ENCODE data around the gene STIL.
"Not testable (repeated sequence)": the region's sequence is repeated elsewhere in the genome, so short reads cannot be mapped to it uniquely, and the experiment has no call there.

STIL gene

DNA sequence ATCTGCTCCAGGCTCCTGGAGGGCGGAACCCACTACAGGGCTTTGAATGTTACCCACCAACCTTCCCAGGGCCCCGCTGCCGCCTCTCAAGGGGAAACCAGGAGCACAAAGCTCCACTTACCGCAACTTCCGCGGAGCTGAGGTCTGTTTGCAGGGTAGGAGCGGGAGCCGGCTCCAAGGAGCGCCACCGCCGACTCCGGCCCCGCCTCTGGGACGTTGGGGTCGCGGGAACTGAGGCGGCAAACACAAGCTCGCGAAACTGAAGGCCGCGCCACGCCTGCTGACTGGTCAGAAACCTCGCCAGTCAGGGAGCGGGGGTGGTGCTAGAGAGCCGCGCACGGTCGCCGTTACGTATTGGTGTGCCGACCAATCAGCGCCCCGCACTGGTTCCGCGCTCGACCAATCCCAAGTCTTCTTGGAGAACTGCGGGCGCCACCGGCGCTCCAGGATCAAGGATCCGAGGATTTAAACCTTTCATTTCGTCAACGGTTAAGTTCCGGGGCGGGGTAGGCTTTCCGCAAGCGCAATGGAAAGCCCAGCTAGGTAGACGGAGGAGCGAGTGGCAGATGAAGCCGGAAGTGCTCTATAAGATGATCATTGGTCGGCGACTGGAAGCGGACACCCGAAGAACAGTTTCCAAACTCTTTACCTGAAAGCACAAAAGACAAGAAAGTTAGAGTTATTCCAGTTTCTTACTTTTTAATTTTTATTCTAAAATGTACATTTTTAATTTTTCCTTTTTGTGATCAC is at the start of gene STIL:
STIL (minus strand) TSS at position 233 of the 750 bp plus-strand sequence. CDS start 3,828 bp downstream, outside the sequence.
- peak; percentile 100 for DNase-seq

DNA sequence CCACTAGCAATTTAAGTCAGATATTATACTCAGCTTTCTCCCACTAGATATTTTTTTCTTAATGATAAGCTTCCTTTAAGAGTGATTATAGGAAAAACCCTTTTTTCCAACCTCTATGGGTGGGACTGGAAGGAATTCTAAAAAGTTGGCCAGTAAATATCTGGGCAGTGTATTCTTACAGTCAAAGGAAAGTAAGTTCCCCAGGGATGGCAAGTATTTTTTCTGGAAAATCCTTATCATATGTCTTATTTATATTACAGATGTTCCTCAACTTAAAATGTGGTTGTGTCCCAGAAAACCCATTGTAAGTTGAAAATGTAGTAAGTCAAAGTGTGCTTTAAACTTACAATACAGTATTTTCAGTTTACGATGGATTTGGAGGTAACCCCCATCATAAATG is 48.9 kb upstream of the STIL start:
- no peak for DNase-seq

DNA sequence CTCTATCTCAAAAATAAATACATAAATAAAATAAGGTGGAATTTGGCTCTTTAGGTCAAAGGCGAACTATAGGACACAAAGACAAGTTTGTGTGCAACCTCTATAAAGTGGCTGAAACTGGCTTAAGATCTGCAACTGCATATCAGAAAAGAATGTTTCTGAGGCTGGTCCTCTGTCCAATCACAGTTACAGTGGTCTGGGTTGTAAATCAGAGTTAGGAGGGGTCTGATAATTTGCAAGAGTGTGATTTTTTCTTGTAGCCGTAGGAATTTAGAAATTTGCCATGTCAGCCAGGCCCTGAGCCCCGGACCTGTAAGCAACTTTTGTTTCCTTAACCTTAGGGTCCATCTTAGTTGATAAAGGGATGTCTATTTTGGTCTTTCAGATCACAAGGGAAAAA is 47.4 kb upstream of the STIL start:
- DNase-seq = no peak

DNA sequence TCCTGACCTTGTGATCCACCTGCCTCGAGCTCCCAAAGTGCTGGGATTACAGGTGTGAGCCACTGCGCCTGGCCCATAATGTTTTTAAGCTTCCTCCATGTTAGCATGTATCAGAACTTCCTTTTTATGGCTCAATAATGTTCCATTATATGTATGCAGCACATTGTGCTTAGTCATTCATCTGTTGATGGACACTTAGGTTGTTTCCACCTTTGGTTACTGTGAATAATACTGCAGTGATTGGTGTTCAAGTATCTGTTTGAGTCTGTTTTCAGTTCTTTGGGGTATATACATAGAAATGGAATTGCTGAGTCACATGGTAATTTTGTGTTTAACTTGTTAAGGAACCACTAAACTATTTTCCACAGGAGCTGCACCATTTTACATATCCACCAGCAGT is 37.4 kb upstream of the STIL start:
- no peak for DNase-seq

DNA sequence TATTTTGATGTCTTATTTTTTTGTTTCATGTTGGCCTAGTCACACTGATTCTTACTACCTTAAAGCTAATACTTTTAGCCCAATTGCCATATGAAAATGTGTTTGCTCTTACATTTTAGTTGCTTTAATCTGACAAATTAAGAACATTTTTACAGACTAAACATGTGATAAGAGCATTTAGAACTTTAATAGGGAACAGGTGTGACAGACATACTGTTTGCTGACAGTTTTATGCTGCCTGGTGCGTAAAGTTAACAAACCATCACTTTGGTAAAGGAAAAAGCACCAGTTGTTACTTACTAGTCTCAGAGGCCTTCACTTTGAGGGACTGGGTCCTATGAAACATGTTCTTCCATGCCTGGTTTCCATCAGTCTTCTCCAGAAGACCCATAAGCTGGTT is 34.3 kb upstream of the STIL start:
- no peak for DNase-seq

DNA sequence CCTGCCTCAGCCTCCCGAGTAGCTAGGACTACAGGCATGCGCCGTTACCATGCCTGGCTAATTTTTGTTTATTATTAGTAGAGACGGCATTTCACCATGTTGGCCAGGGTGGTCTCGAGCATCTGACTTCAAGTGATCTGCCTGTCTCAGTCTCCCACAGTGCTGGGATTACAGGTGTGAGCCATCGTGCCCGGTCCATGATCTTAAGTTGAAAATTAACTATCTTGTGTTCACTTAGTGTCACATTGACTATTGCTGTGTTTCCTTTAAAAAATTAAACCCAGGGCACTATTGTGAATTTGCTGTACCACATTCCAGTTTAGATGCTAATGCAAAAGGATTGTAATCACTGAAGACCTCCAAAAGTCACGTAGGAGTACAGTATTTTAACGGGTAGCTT is 33.8 kb upstream of the STIL start:
- no peak for DNase-seq

DNA sequence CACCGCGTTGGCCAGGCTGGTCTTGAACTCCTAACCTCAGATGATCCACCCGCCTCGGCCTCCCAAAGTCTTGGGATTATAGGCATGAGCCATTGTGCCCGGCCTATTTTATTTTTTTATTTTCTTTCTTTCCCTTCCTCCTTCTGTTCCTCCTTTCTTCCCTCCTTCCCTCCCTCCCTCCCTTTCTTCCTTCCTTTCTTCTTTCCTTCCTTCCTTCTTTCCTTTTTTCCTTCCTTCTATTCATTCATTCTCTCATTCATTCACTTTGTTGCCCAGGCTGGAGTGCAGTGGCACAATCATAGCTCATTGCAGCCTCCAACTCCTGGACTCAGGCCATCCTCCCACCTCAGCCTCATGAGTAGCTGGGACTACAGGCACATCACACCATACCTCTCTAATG is 33.0 kb upstream of the STIL start:
- DNase-seq = not testable (repeated sequence)

DNA sequence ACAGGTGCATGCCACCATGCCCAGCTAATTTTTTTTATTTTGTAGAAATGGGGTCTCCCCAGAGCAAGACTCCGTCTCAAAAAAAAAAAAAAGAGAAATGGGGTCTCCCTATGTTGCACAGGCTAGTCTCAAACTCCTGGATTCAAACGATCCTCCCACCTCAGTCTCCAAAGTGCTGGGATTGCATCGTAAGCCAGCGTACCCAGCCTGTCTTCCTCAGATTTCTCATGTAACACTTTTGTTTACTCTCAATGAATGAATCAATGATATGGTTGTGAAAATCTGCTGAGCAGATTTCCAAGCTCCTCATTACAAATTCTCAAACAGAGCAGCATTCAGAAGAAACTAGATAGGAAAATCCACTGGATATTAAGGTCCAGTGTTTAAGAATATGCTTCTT is 26.3 kb upstream of the STIL start:
- no peak for DNase-seq

DNA sequence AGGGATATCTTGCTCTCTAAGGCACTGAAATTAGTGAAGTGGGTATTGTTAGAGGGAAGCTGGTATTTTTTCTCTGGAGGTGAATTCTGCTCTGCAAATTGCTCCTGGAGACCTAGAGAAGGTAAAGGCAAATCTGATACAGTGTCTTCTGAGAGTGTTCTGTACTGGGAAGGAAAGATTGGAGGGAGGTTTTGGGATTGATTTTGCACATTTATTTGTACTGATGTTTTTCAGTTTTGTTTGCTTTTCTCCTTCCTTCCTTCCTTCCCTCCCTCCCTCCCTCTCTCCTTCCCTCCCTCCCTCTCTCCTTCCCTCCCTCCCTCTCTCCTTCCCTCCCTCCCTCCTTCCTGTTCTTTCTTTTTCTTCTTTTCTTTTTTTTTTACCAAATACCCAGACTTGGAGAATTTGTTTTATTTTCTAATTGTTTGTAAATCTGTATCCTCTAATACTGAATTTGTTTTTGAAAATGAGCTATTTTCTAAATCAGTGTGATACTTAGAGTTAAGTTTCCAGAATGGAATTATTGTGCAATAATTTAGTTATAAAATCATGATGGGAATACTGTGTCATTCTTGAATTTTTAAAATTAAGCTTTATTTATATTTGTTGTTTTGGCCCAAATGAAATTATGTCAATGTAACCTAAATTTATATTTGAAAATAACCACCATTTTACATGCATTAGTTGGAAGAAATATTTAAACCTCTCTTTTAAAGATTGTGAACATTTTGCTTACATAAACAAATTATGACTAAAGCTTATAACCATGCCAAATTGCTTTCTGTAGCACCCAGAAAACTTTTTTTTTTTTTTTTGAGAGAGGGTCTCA is 24.5 kb upstream of the STIL start:
- no peak for DNase-seq

DNA sequence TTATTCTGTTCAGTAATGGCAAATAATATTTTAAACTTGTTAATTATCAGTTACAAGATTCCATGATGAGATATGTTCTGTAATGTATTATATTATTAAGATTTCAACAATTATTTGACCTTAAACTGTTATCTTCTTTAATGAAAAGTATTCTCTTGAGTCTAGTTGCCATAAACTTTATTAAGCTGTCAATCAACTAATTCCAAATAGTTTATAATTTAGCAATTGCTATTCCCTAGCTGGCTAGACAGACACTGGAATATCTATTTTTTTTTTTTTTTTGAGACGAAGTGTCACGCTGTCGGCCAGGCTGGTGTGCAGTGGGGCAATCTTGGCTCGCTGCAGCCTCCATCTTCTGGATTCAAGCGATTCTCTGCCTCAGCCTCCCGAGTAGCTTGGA is 23.4 kb upstream of the STIL start:
- no peak for DNase-seq

DNA sequence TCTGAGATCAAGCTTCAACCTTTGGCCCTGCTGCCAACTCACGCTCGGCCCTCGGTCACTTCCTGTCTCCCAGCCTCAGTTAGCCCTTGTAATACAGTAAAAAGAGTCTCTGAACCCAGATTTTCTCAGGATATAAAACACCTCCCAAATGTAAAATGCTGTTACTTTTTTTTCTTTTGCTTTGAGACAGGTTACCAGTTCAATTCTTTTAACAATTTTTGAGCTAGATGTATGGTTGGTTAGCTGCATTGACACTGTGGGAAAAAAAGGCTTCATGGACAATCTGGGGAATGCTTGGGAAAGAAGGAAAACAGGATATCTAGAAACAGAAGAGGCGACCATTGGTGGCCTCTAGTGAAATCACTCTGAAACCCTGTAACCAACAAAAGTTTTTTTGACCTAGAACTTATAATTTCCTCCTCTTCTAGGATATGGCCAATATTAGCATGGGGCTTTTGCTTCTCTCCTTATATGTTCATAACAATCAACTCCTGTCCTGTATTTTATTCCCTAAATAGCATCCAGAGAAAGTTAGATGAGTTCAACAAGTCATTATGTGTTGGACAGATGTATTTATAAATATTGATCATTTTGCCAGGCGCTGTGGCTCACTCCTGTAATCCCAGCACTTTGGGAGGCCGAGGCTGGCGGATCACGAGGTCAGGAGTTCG is 21.0 kb upstream of the STIL start:
- no peak for DNase-seq

DNA sequence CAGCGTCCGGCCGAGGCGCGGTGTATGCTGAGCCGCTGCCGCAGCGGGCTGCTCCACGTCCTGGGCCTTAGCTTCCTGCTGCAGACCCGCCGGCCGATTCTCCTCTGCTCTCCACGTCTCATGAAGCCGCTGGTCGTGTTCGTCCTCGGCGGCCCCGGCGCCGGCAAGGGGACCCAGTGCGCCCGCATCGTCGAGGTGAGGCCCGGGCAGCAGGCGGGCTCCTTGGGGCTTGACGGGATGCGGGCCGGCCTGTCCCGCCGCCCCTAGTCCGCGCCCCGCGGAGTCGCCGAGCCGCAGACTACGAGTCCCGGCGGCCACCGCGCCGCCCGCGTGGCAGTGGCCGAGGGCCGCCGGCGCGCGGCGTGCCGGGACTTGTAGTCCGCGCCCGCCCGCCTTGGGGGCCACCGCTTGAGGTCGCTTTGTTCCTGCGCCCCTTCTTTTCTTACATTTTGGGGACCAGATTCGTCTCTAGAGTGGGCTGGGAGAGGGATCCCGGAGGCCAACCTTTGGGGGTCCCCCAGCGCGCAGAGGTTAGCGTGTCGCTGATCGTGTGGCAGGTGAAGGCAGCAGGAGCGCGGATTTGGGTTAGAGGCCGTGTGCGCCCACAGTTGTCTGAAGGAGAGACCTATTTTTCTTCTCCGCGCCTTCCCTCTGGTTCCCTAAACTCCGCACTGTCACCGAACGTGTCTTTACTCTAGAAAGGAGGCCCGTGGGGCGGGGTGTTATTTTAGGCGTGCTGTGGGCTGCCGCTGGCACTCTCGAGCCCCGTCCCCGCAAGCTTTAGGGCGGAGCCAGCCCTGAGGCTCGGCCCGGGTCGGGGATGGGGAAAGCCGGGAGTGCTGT is 20.2 kb upstream of the STIL start:
- DNase-seq = peak; percentile 89

DNA sequence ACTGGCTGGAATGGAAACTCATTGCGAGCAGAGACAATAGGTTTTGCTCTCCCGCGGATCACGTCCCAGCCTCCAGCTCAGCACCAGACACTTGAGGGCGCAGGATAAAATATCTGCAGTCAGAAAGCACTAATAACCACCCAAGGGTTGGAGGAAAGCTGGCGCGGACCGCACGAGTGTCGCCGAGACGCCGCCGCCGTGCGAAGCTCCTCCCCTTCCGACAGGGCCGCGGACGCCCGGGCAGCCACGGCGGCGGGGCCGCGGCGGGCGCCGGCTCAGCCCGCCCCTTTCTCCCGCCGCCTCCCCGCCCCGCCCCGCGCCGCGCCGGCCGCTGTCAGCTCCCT is 19.6 kb upstream of the STIL start, which contains the start of gene CMPK1:
CMPK1 (plus strand) TSS at position 213 of the 344 bp plus-strand sequence. CDS start 156 bp downstream, outside the sequence.
- DNase-seq = peak; percentile 91

DNA sequence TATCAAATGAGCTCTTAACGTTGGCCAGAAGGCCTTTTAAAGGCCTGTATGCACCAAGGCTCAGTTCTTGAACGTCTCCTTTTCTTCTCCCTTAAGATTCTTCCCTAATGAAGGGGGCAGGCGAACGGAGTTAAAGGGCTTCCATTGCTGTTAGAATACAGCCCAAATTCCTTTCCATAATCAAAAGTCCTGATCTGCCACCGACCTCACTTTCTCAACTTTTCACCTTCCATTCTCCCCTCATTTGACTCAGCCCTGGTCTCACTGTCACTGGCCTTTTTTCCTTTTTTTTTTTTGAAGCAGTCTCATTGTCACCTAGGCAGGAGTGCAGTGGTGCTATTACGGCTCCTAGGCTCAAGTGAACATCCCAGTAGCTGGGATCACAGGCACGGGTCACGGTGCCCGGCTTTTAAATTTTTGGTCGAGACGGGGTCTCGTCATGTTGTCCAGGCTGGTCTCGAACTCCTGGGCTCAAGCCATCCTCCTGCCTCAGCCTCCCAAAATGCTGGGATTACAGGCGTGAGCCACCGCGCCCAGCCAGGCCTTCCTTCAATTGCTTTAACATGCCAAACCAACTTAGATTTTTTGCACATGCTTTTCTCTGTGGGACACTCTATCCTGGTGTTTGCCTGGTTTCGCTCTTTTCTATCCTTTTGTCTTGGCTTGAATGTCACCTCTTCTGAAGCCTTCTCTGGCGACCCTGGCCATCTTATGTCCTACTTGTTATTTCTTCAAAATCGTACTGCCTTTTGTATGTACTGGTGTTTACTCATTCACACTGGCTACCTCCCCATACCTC is 19.0 kb upstream of the STIL start:
- no peak for DNase-seq

DNA sequence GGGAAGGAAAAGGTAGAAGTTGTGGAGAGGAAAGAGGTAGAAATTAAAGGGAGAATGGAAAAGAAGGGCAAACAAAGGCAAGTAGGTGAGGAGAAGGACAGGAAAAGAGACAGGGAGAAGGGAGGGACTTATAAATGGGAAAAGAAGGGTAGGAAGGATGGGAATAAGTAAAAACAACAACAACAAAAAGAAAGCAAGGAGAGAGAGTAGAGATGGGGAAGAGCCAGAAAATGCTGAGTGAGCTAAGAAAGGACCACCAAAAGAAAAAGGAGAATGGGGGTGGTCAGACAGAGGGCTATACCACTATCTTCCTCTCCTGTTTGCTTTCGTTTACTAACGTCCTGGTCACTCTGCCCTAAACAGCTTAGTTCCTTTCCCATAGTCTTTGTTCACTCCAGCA is 17.9 kb upstream of the STIL start:
- DNase-seq = no peak

DNA sequence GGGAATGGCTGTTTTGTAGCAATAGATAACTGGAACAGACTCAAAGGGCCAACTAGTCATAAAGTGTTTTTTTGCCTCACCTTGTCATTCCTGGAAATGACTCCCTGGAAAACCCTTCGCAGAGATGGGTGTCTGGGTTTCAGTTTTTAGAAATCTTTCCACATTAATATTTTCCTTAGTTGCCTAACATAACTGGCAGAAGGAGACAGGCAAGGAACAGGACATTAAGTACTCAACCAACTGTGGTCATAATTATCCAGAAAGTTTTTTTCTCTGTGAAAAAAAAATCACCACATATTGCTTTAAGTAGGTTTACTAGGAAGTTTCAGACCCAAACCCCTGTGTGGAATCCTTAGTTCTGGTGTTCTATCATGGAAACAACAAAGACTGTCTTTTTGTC is 16.3 kb upstream of the STIL start:
- DNase-seq = no peak

DNA sequence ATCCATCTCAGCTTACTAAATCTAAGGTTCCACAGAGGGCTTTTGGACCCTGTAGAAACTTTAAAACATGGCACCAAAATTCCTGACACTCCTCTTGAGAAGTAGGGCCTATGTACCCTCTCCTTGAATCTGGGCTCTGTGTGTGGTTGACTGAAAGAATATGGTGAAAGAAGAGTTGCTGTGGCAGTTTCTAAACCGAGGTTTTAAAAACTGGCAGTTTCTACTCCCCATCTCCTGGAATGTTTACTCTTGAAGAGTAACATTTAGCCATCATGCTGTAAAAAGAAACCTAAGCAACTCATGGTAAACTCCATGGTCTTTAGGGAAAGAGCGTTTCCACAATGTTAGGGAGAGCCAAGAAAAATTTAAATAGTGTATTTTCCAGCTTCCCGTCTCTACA is 15.0 kb upstream of the STIL start:
- DNase-seq = no peak

DNA sequence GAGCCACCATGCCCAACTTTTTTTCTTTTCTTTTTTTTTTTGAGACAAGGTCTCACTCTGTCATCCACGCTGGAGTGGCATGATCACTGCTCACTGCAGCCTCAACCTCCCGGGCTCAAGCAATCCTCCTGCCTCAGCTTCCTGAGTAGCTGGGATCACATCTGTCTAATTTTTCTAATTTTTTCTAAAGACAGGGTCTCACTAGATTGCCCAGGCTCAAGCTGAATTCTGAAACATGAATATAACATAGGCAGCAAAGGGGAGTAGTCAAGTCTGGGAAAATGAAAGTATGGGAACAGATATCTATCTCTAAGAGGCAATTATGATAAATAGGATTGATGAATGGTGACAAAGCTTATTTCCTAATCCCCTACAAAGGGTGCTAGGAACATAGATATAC is 12.3 kb upstream of the STIL start:
- no peak for DNase-seq

DNA sequence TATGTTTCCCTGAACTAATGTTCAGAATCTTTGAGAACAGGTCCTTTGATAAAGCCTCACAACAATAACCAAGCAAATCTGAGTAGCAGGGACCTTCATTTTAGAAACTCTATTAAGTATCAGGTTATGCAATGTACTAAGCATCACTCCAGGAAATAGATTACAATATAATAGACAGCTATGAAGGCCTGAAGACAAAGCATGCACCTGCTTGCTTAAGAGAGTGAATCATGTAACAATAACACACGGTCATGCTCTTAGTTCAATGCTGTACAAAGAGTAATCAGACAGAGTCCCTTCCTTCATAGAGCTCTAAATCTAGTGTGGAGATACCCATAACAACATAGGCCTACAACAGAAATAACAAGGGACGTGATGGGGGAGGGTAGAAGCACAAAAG is 11.6 kb upstream of the STIL start:
- DNase-seq = no peak

DNA sequence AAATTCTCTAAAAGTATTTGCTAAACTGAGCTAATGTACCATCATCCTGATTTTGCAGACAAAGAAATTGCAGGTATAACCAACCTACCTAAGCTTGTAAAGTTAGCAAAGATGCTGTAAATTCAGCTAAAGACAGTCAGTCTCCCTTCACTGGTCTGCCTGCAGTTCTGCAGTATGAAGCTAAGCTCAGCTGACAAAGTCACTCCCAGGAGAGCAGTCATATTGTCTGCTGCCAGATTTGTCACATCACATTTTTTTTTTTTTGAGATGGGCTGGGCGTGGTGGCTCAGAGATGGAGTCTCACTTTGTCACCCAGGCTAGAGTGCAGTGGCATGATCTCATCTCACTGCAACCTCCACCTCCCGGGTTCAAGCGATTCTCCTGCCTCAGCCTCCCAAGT is 10.7 kb upstream of the STIL start:
- DNase-seq = peak; percentile 25

DNA sequence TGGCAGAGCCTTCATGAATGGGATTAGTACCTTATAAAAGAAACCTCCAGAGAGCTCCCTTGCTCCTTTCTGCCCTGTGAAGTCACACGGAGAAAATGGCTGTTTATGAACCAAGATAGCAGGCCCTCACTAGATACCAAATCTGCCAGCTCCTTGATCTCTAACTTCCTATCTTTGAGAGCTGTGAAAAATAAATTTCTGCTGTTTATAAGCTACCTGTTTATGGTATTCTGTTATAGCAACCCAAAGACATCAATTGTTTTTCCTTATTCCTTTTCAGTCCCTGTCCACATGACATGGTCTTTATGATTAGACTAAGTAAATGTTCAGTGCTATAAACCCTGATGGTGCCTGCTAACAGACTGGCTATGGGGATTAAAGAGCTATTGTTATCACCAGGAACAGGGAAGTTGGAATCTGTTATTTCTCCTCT is 9.7 kb upstream of the STIL start:
- DNase-seq = peak; percentile 70

DNA sequence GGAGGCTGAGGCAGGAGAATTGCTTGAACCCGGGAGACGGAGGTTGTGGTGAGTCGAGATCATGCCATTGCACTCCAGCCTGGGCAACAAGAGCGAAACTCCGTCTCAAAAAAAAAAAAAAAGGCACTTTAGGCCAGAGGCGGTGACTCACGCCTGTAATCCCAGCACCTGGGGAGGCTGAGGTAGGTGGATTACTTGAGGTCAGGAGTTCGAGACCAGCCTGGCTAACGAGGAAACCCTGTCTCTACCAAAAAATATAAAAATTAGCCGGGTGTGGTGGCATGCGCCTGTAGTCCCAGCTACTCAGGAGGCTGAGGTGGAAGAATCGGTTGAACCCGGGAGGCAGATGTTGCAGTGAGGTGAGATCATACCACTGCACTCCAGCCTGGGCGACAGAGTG is 6.0 kb upstream of the STIL start:
- not testable (repeated sequence) for DNase-seq

Data from NCI-H82 (cell line).